Progenitor cell of endocrine pancreas (in vitro differentiated cells): Measurements from ENCODE around the gene LYPD5. TPM values are rescaled to one million over a fixed set of nuclear protein-coding genes. Genes with fewer than 3 reads are reported as not detected.

Experiments used
- DNase-seq: peaks from one replicate; pipeline ENCODE4 v3.0.0; 2021; ENCODE audit warnings: low spot score; ENCODE audit not compliant: unreplicated experiment
- H3K27ac Mint-ChIP-seq: 2 replicates; pipeline ENCODE4 v1.8.0; 2021; ENCODE audit warnings: mild to moderate bottlenecking, moderate library complexity, mixed read lengths
- H3K27me3 Mint-ChIP-seq: 2 replicates; pipeline ENCODE4 v1.8.0; 2021; ENCODE audit warnings: mixed read lengths
- H3K36me3 Mint-ChIP-seq: 2 replicates; pipeline ENCODE4 v1.8.0; 2022; ENCODE audit warnings: mixed read lengths; ENCODE audit not compliant: insufficient read depth
- H3K4me1 Mint-ChIP-seq: 2 replicates; pipeline ENCODE4 v1.8.0; 2021; ENCODE audit warnings: low read depth, mixed read lengths
- H3K4me3 Mint-ChIP-seq: 2 replicates; pipeline ENCODE4 v1.8.0; 2021; ENCODE audit warnings: low read depth, mild to moderate bottlenecking, moderate library complexity, mixed read lengths
- H3K9me3 Mint-ChIP-seq: 2 replicates; pipeline ENCODE4 v1.8.0; 2021; ENCODE audit warnings: low read depth, mixed read lengths
- long read RNA-seq: library from polyadenylated mRNA; unstranded; transcript quantifications from one replicate; pipeline ENCODE4 v2.0.0, GENCODE V29; 2020
- total RNA-seq: library from RNA; stranded (reverse); gene quantifications from 2 replicates; pipeline ENCODE4 v1.2.1, GENCODE V29; 2021
- TF ChIP-seq, protein P1 (sequence below): fragments of 200-600 bp; sonication (generic); IDR thresholded peaks from one replicate; pipeline ENCODE4 v1.5.0; 2021; ENCODE audit warnings: antibody characterized with exemption, mild to moderate bottlenecking; ENCODE audit not compliant: unreplicated experiment

Gene LYPD5, protein sequence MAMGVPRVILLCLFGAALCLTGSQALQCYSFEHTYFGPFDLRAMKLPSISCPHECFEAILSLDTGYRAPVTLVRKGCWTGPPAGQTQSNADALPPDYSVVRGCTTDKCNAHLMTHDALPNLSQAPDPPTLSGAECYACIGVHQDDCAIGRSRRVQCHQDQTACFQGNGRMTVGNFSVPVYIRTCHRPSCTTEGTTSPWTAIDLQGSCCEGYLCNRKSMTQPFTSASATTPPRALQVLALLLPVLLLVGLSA
- total RNA-seq, result not detected in 2 replicates
- long read RNA-seq, partial matches to known transcripts, result 0 of 1 reads
- long read RNA-seq, other reads (novel, unspliced or antisense), result 1 of 1 reads

GRCh38 chr19:43802216-43802951 lies at the start of gene LYPD5:
Gene LYPD5 (minus strand): TSS chr19:43802447. CDS start chr19:43802380, 67 bp downstream.
- no peak within 1 kb of the TSS for H3K27ac Mint-ChIP-seq
- no peak for DNase-seq
- H3K27me3 Mint-ChIP-seq, result peaks cover 82% of the 10 kb centered on the region
- TF ChIP-seq, protein P1, sequence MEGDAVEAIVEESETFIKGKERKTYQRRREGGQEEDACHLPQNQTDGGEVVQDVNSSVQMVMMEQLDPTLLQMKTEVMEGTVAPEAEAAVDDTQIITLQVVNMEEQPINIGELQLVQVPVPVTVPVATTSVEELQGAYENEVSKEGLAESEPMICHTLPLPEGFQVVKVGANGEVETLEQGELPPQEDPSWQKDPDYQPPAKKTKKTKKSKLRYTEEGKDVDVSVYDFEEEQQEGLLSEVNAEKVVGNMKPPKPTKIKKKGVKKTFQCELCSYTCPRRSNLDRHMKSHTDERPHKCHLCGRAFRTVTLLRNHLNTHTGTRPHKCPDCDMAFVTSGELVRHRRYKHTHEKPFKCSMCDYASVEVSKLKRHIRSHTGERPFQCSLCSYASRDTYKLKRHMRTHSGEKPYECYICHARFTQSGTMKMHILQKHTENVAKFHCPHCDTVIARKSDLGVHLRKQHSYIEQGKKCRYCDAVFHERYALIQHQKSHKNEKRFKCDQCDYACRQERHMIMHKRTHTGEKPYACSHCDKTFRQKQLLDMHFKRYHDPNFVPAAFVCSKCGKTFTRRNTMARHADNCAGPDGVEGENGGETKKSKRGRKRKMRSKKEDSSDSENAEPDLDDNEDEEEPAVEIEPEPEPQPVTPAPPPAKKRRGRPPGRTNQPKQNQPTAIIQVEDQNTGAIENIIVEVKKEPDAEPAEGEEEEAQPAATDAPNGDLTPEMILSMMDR, result no peak
- no peaks in the 10 kb centered on the region for H3K36me3 Mint-ChIP-seq
- H3K4me3 Mint-ChIP-seq, result no peak within 1 kb of the TSS
- no peaks in the 10 kb centered on the region for H3K9me3 Mint-ChIP-seq
- no peaks in the 10 kb centered on the region for H3K4me1 Mint-ChIP-seq

GRCh38 chr19:43848821-43849220 lies 46.6 kb upstream of the LYPD5 start:
- H3K27me3 Mint-ChIP-seq, result no peaks in the 10 kb centered on the region
- no peak overlapping the region for H3K27ac Mint-ChIP-seq
- H3K4me1 Mint-ChIP-seq, result no peaks in the 10 kb centered on the region
- no peak for DNase-seq
- H3K4me3 Mint-ChIP-seq, result no peak overlapping the region
- H3K9me3 Mint-ChIP-seq, result peaks cover 58% of the 10 kb centered on the region
- peaks cover 75% of the 10 kb centered on the region for H3K36me3 Mint-ChIP-seq
- TF ChIP-seq, protein P1, result no peak

DNA sequence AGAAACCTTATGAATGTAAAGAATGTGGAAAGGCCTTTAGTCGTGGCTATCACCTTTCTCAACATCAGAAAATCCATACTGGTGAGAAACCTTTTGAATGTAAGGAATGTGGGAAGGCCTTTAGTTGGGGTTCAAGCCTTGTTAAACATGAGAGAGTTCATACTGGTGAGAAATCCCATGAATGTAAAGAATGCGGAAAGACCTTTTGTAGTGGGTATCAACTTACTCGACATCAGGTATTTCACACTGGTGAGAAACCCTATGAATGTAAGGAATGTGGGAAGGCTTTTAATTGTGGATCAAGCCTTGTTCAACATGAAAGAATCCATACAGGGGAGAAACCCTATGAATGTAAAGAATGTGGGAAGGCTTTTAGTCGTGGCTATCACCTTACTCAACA lies 45.6 kb upstream of the LYPD5 start:
- peaks cover 56% of the 10 kb centered on the region for H3K9me3 Mint-ChIP-seq
- no peak for DNase-seq
- H3K27ac Mint-ChIP-seq, result no peak overlapping the region
- no peaks in the 10 kb centered on the region for H3K4me1 Mint-ChIP-seq
- no peak overlapping the region for H3K4me3 Mint-ChIP-seq
- H3K36me3 Mint-ChIP-seq, result peaks cover 83% of the 10 kb centered on the region
- TF ChIP-seq, protein P1, result no peak
- H3K27me3 Mint-ChIP-seq, result no peaks in the 10 kb centered on the region

GRCh38 chr19:43847246-43847645 lies 45.0 kb upstream of the LYPD5 start:
- H3K9me3 Mint-ChIP-seq, result peaks cover 52% of the 10 kb centered on the region
- TF ChIP-seq, protein P1, result no peak

DNA sequence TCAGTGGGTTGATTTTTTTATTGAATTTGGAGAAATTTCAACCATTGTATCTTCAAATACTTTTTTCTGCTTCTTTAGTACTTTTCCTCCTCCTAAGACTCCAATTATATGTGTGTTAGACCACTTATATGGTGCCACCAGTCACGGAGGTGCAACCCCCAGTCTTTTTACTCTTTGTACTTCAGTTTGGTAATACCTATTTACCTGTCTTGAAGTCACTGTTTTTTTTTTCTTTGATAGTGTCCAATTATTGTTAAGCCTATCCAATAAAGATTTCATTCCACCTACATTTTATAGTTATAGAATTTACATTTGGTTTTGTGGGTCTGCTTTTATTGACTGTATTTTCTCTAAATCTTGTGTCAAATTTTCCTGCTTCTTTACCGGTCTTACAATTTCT lies 39.8 kb upstream of the LYPD5 start:
- no peak overlapping the region for H3K27ac Mint-ChIP-seq
- peaks cover 53% of the 10 kb centered on the region for H3K9me3 Mint-ChIP-seq
- H3K4me3 Mint-ChIP-seq, result no peak overlapping the region
- peaks cover 84% of the 10 kb centered on the region for H3K36me3 Mint-ChIP-seq
- TF ChIP-seq, protein P1, result no peak
- no peak for DNase-seq
- no peaks in the 10 kb centered on the region for H3K4me1 Mint-ChIP-seq
- H3K27me3 Mint-ChIP-seq, result no peaks in the 10 kb centered on the region

More at GRCh38 chr19:43847246-43847645, 45.0 kb upstream of the LYPD5 start:
- DNase-seq, result no peak
- Mint-ChIP-seq H3K27ac (no peak overlapping the region), H3K27me3 (no peaks in the 10 kb centered on the region), H3K36me3 (peaks cover 82% of the 10 kb centered on the region), H3K4me3 (no peak overlapping the region), H3K4me1 (no peaks in the 10 kb centered on the region)
